SU-DHL-6 (cell line): ENCODE results near the gene KCNC1.

Source experiments
- H2AFZ ChIP-seq: fragments of 200-600 bp; sonication (generic); 2 replicates; pipeline ENCODE4 v1.6.1; 2014; ENCODE audit warnings: low read depth, mild to moderate bottlenecking, moderate library complexity, mixed read lengths, antibody characterized with exemption, low read length; ENCODE audit not compliant: severe bottlenecking
- H3F3A ChIP-seq: fragments of 200-600 bp; shearing (Covaris generic); 2 replicates; pipeline ENCODE4 v1.6.0; 2016; ENCODE audit warnings: antibody characterized with exemption, mild to moderate bottlenecking; ENCODE audit not compliant: insufficient read depth
- H3K27ac ChIP-seq: fragments of 200-600 bp; sonication (generic); 2 replicates; pipeline ENCODE4 v1.5.1; 2016; ENCODE audit warnings: low read depth, mild to moderate bottlenecking, low read length, moderate library complexity, mixed read lengths
- H3K27me3 ChIP-seq: fragments of 200-600 bp; sonication (generic), shearing (Covaris generic); 2 replicates; pipeline ENCODE4 v1.6.0; 2014; ENCODE audit warnings: mild to moderate bottlenecking, low read length
- H3K36me3 ChIP-seq: fragments of 200-600 bp; sonication (generic); 2 replicates; pipeline ENCODE4 v1.6.1; 2014; ENCODE audit warnings: mild to moderate bottlenecking, low read length, mixed read lengths
- H3K4me2 ChIP-seq: fragments of 300-600, 200-600 bp; shearing (Covaris generic), sonication (generic); 2 replicates; pipeline ENCODE4 v1.6.0; 2014; ENCODE audit warnings: low read length, low read depth, mild to moderate bottlenecking; ENCODE audit not compliant: poor library complexity, severe bottlenecking
- H3K4me3 ChIP-seq: fragments of 200-600 bp; sonication (generic); 2 replicates; pipeline ENCODE4 v1.5.1; 2014; ENCODE audit warnings: antibody characterized with exemption, low read length, mild to moderate bottlenecking, mixed read lengths; ENCODE audit not compliant: insufficient read depth, poor library complexity, severe bottlenecking
- H3K79me2 ChIP-seq: fragments of 200-600 bp; sonication (generic); 2 replicates; pipeline ENCODE4 v1.6.1; 2014; ENCODE audit warnings: mild to moderate bottlenecking, low read length, moderate library complexity; ENCODE audit not compliant: insufficient read depth
- H3K9ac ChIP-seq: fragments of 200-600 bp; sonication (generic); 2 replicates; pipeline ENCODE4 v1.7.0; 2014; ENCODE audit warnings: mild to moderate bottlenecking, low read length
- H3K9me2 ChIP-seq: fragments of 200-600 bp; sonication (generic); replicated peaks from 2 replicates; pipeline ENCODE4 v1.6.1; 2014; ENCODE audit warnings: low read length; ENCODE audit not compliant: insufficient read depth
- H3K9me3 ChIP-seq: fragments of 200-600 bp; sonication (generic); 2 replicates; pipeline ENCODE4 v1.6.1; 2014; ENCODE audit warnings: low read length, mixed read lengths; ENCODE audit not compliant: insufficient read depth
- H4K20me1 ChIP-seq: fragments of 200-600 bp; sonication (generic); 2 replicates; pipeline ENCODE4 v1.6.1; 2014; ENCODE audit warnings: low read depth, mild to moderate bottlenecking, antibody characterized with exemption, low read length, moderate library complexity, mixed read lengths
- EZH2phosphoT487 ChIP-seq: fragments of 200-600 bp; sonication (generic), shearing (Covaris generic); conservative IDR thresholded peaks from 2 replicates; pipeline ENCODE4 v1.6.1; 2018; ENCODE audit warnings: mild to moderate bottlenecking, antibody characterized with exemption, low read length, moderate library complexity, mixed read lengths
- TF ChIP-seq, protein P1 (sequence below): fragments of 200-600 bp; sonication (generic); IDR thresholded peaks from one replicate; pipeline ENCODE4 v1.5.1; 2017; ENCODE audit warnings: antibody characterized with exemption, mild to moderate bottlenecking, low read length, moderate library complexity; ENCODE audit not compliant: insufficient read depth, poor library complexity, severe bottlenecking

KCNC1 gene

DNA sequence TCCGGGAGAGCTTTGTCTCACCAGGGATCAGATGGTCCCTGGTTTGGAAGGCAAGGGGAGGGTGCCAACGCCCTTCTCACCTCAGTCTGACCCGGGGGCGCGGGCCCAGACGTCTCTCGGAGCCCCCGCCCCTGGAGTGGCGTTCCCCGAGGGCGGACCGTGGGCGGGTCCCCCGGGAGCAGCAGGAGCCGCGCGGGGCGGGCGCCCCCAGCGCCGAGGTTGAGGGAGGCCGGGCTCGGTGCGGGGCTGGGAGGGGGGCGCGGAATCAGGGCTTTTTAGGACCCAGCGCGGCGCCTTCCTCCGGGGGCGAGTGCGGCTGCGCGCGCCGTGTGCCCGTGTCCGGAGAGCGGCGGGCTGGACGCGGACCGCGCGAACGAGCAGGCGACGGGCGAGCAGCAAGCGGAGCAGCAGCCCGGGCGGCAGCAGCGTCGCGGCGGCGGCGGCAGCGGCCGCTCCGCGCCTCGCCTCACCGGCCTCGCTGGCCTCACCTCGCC, at the start of gene KCNC1:
Gene KCNC1 (plus strand): TSS at position 364 of the 494 bp plus-strand sequence. CDS start 1,222 bp downstream, outside the sequence.
- no peaks in the 10 kb centered on the region for H3K9me2 ChIP-seq
- no peak within 1 kb of the TSS for H2AFZ ChIP-seq
- peak within 1 kb of the TSS; percentile 12 for H3K4me2 ChIP-seq
- no peak within 1 kb of the TSS for H3K27ac ChIP-seq
- no peak for TF ChIP-seq EZH2phosphoT487
- TF ChIP-seq, protein P1, sequence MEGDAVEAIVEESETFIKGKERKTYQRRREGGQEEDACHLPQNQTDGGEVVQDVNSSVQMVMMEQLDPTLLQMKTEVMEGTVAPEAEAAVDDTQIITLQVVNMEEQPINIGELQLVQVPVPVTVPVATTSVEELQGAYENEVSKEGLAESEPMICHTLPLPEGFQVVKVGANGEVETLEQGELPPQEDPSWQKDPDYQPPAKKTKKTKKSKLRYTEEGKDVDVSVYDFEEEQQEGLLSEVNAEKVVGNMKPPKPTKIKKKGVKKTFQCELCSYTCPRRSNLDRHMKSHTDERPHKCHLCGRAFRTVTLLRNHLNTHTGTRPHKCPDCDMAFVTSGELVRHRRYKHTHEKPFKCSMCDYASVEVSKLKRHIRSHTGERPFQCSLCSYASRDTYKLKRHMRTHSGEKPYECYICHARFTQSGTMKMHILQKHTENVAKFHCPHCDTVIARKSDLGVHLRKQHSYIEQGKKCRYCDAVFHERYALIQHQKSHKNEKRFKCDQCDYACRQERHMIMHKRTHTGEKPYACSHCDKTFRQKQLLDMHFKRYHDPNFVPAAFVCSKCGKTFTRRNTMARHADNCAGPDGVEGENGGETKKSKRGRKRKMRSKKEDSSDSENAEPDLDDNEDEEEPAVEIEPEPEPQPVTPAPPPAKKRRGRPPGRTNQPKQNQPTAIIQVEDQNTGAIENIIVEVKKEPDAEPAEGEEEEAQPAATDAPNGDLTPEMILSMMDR: no peak
- H3K4me3 ChIP-seq: no peak within 1 kb of the TSS
- H4K20me1 ChIP-seq: no peaks in the 10 kb centered on the region
- H3K27me3 ChIP-seq: no peaks in the 10 kb centered on the region
- H3K9me3 ChIP-seq: no peaks in the 10 kb centered on the region
- H3K36me3 ChIP-seq: no peaks in the 10 kb centered on the region
- H3K9ac ChIP-seq: no peak within 1 kb of the TSS
- H3K79me2 ChIP-seq: no peaks in the 10 kb centered on the region
- H3F3A ChIP-seq: no peaks in the 10 kb centered on the region

DNA sequence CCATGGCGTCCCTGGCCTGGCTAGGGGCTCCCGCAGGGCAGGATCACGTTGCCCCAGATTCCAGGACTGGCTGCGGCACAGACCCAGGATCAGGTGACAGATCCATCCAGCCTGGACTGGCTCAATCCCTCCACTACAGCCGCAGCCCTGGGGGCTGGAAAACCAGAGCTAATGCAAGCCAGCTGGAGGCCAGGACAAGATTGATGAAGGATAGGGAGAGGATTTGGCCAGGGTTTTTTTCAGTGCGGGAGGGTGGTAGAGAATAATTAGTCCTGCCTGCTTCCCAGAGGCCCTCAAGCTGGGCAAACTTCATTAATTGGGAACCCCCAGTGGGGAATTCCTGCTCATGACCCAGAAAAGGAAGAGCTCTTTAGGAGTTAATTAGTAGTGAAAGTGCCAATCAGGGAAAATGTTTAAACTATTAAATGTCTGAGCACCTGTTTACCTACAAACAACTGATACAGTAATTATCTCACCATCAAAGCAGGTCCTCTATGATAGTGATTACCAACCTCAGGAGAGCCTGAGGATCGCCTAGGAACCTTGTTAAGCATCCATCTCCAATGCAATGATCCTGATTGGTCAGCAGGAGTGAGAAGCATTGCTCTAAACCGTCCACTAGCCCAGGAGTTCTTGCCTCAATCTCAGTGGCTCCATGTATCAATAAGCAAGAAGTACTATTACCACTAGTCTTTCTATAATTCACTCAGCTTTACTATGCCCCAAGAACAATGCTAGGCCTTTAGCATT, 48.2 kb upstream of the KCNC1 start:
- Histone ChIP-seq H4K20me1 (no peaks in the 10 kb centered on the region), H3K27me3 (no peaks in the 10 kb centered on the region; the same call in 1 of the 2 replicates), H3K4me2 (no peak overlapping the region), H3K79me2 (no peaks in the 10 kb centered on the region), H3K9me2 (no peaks in the 10 kb centered on the region), H3K9me3 (no peaks in the 10 kb centered on the region), H3F3A (no peaks in the 10 kb centered on the region), H2AFZ (no peak overlapping the region), H3K9ac (no peak overlapping the region), H3K4me3 (no peak overlapping the region), H3K36me3 (no peaks in the 10 kb centered on the region), H3K27ac (no peak overlapping the region)
- TF ChIP-seq, protein P1: no peak
- TF ChIP-seq EZH2phosphoT487: no peak

DNA sequence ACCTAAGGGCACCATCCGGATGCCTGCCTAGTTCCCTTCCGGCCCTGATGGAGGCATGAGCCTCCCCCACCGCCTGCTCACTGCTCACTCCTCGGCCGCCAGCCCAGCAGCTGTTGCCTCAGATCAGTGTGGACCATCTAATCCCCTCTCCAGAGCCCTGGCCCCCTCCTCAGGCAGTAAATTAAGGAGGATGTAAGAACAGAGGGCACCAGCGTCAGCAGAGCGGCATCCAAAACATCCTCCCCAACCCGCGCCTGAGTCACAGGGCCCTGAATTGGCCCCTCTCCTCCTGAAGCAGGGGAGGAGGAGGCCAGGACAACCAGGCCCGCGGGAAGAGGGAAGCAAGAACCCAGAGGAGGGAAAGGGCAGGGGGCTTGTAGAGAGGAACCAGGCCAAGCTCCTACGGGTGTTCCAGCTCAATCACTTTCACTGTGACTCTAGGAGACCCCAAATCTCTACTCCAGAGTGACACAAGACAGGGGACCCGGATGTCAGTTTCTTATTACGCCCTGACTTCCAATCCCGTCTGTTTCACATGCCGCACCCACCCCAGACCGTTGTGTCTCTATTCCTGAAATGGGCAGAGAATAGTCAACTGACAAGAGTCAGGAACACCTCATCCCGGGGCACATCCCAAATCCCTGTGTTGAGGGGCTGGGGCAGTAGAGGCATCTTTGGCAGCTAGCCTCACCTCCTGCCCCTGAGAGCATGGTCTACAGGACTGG, 46.5 kb upstream of the KCNC1 start:
- no peaks in the 10 kb centered on the region; the same call in 1 of the 2 replicates for H3K27me3 ChIP-seq
- H3K4me3 ChIP-seq: no peak overlapping the region
- H3K9me3 ChIP-seq: no peaks in the 10 kb centered on the region
- no peaks in the 10 kb centered on the region for H3K36me3 ChIP-seq
- H2AFZ ChIP-seq: no peak overlapping the region
- TF ChIP-seq, protein P1: no peak
- no peak for TF ChIP-seq EZH2phosphoT487
- no peaks in the 10 kb centered on the region for H3F3A ChIP-seq
- no peaks in the 10 kb centered on the region for H3K9me2 ChIP-seq
- H3K4me2 ChIP-seq: no peak overlapping the region
- H4K20me1 ChIP-seq: no peaks in the 10 kb centered on the region
- no peaks in the 10 kb centered on the region for H3K79me2 ChIP-seq
- H3K27ac ChIP-seq: no peak overlapping the region
- no peak overlapping the region for H3K9ac ChIP-seq
